SK-N-SH (cell line): ENCODE measurements around the gene FIBIN.

Experiments
- CHD2 ChIP-seq: fragments of 150-350 bp; IDR thresholded peaks from 2 replicates; pipeline ENCODE4 v1.6.1; 2018; ENCODE audit warnings: low read length; ENCODE audit not compliant: partially characterized antibody
- EZH2phosphoT487 ChIP-seq: fragments of 200-600 bp; sonication (generic); IDR thresholded peaks from 2 replicates; pipeline ENCODE4 v1.6.1; 2017; ENCODE audit warnings: low read depth, mixed run types, mild to moderate bottlenecking, antibody characterized with exemption, moderate library complexity, borderline replicate concordance
- GABPA ChIP-seq: IDR thresholded peaks from 2 replicates; pipeline ENCODE4 v1.4.0; 2012; ENCODE audit warnings: low read depth, mild to moderate bottlenecking
- NFIC ChIP-seq: IDR thresholded peaks from 2 replicates; pipeline ENCODE4 v1.4.0; 2012; ENCODE audit warnings: borderline replicate concordance
- POLR2AphosphoS5 ChIP-seq: IDR thresholded peaks from 2 replicates; pipeline ENCODE4 v1.6.1; 2012; ENCODE audit warnings: low read depth, low read length
- SIN3A ChIP-seq: IDR thresholded peaks from 2 replicates; pipeline ENCODE4 v1.6.1; 2012; ENCODE audit warnings: low read depth, mild to moderate bottlenecking, low read length, moderate library complexity, borderline replicate concordance
- TAF1 ChIP-seq: IDR thresholded peaks from 2 replicates; pipeline ENCODE4 v1.6.1; 2012; ENCODE audit warnings: low read depth, mild to moderate bottlenecking, low read length, moderate library complexity, borderline replicate concordance
- TCF12 ChIP-seq: IDR thresholded peaks from 2 replicates; pipeline ENCODE4 v1.4.0; 2012
- YY1 ChIP-seq: IDR thresholded peaks from 2 replicates; pipeline ENCODE4 v1.4.0; 2012; ENCODE audit warnings: low read depth, mild to moderate bottlenecking
- TF ChIP-seq, protein P1 (sequence below): fragments of 200-600 bp; sonication (generic); IDR thresholded peaks from 2 replicates; pipeline ENCODE4 v1.6.1; 2017; ENCODE audit warnings: antibody characterized with exemption, mild to moderate bottlenecking, moderate library complexity
- TF ChIP-seq, protein P2 (sequence below): fragments of 150-350 bp; IDR thresholded peaks from 2 replicates; pipeline ENCODE4 v1.6.1; 2017; ENCODE audit warnings: antibody characterized with exemption, low read length, low read depth, borderline replicate concordance
- TF ChIP-seq, protein P3 (sequence below): IDR thresholded peaks from 2 replicates; pipeline ENCODE4 v1.4.0; 2012; ENCODE audit warnings: low read depth
- TF ChIP-seq, protein P4 (sequence below): IDR thresholded peaks from 2 replicates; pipeline ENCODE4 v1.6.1; 2012; ENCODE audit warnings: mild to moderate bottlenecking, low read depth, low read length, moderate library complexity

DNA sequence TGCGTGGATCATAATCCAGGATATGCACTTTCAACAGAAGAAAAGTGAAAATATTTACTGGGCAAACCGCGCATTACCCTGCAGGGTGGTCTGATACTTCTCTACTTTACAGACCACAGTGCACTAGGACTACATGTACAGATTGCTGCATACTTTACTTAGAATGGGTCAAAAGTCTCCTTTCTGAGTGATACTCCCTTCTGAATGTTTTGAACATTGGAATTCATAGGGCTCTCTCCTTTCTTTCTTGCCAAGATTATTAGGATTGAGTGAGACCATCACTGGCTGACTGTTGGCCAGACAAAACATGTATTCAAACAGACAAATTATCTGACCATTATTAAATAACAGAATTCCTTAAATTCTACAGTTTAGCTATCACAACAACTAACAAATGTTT, 6.6 kb upstream of the FIBIN start:
- TF ChIP-seq, protein P1, sequence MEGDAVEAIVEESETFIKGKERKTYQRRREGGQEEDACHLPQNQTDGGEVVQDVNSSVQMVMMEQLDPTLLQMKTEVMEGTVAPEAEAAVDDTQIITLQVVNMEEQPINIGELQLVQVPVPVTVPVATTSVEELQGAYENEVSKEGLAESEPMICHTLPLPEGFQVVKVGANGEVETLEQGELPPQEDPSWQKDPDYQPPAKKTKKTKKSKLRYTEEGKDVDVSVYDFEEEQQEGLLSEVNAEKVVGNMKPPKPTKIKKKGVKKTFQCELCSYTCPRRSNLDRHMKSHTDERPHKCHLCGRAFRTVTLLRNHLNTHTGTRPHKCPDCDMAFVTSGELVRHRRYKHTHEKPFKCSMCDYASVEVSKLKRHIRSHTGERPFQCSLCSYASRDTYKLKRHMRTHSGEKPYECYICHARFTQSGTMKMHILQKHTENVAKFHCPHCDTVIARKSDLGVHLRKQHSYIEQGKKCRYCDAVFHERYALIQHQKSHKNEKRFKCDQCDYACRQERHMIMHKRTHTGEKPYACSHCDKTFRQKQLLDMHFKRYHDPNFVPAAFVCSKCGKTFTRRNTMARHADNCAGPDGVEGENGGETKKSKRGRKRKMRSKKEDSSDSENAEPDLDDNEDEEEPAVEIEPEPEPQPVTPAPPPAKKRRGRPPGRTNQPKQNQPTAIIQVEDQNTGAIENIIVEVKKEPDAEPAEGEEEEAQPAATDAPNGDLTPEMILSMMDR = no peak
- TF ChIP-seq NFIC = no peak
- no peak for TF ChIP-seq CHD2
- no peak for TF ChIP-seq SIN3A
- TF ChIP-seq TCF12 = no peak
- no peak for TF ChIP-seq EZH2phosphoT487
- TF ChIP-seq, protein P2, sequence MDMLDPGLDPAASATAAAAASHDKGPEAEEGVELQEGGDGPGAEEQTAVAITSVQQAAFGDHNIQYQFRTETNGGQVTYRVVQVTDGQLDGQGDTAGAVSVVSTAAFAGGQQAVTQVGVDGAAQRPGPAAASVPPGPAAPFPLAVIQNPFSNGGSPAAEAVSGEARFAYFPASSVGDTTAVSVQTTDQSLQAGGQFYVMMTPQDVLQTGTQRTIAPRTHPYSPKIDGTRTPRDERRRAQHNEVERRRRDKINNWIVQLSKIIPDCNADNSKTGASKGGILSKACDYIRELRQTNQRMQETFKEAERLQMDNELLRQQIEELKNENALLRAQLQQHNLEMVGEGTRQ = no peak
- TF ChIP-seq POLR2AphosphoS5 = no peak
- TF ChIP-seq YY1 = no peak
- no peak for TF ChIP-seq TAF1
- TF ChIP-seq, protein P3, sequence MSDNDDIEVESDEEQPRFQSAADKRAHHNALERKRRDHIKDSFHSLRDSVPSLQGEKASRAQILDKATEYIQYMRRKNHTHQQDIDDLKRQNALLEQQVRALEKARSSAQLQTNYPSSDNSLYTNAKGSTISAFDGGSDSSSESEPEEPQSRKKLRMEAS = no peak
- TF ChIP-seq, protein P4, sequence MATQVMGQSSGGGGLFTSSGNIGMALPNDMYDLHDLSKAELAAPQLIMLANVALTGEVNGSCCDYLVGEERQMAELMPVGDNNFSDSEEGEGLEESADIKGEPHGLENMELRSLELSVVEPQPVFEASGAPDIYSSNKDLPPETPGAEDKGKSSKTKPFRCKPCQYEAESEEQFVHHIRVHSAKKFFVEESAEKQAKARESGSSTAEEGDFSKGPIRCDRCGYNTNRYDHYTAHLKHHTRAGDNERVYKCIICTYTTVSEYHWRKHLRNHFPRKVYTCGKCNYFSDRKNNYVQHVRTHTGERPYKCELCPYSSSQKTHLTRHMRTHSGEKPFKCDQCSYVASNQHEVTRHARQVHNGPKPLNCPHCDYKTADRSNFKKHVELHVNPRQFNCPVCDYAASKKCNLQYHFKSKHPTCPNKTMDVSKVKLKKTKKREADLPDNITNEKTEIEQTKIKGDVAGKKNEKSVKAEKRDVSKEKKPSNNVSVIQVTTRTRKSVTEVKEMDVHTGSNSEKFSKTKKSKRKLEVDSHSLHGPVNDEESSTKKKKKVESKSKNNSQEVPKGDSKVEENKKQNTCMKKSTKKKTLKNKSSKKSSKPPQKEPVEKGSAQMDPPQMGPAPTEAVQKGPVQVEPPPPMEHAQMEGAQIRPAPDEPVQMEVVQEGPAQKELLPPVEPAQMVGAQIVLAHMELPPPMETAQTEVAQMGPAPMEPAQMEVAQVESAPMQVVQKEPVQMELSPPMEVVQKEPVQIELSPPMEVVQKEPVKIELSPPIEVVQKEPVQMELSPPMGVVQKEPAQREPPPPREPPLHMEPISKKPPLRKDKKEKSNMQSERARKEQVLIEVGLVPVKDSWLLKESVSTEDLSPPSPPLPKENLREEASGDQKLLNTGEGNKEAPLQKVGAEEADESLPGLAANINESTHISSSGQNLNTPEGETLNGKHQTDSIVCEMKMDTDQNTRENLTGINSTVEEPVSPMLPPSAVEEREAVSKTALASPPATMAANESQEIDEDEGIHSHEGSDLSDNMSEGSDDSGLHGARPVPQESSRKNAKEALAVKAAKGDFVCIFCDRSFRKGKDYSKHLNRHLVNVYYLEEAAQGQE = no peak
- TF ChIP-seq GABPA = no peak
